NCI-H1417 (cell line): ENCODE results near the gene ULK1.
A peak's percentile ranks its signal among the peaks of the same experiment; 100 is the strongest.

ENCODE experiments used
- DNase-seq, 3 experiments: peaks; one replicate each; lab custom pipeline; 2025; lab: John Stamatoyannopoulos, UW

The ULK1 gene

DNA sequence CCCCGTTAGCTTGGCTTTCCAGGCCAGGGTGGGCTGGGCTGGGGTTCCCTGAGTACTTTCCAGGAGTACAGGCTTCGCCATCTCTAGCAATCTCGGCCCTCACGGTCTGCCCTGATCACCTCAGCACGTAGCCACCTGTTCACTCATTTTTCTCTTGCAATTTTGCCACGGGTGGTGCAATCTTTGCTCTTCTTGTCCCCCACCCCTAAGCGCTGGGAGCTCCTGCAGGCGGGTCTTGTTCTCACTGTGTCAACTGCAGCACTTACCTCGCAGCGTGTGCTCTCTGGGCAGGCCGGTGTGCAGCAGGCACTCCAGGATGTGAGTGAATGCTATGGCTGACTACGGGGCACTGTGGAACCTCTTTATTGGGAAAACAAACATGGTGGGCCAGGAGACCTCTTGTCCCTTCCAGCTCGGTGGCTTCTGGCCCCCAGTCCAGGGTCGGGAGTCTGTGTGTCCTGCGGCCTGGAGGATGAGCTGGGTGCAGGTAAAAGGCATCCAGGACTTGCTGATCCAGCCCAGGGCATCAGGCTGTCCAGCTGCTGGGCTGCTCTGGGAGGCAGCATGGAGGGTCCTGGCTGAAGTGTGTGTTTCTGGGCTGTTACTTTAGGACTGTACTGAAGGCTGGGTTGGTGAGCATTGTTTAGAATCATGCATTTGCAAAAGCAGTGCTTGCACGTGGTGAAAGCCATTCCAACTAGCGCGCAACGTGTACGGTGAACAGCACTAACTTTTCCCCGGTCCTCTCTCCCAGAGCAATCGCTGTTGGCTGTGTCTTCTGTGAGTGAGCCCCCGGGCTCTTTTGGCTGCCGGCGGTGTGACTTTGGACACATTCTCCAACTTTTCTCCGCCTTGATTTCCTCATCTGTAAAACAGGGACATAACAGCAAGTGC lies 1.5 kb upstream of the ULK1 start:
- DNase-seq: no peak

DNA sequence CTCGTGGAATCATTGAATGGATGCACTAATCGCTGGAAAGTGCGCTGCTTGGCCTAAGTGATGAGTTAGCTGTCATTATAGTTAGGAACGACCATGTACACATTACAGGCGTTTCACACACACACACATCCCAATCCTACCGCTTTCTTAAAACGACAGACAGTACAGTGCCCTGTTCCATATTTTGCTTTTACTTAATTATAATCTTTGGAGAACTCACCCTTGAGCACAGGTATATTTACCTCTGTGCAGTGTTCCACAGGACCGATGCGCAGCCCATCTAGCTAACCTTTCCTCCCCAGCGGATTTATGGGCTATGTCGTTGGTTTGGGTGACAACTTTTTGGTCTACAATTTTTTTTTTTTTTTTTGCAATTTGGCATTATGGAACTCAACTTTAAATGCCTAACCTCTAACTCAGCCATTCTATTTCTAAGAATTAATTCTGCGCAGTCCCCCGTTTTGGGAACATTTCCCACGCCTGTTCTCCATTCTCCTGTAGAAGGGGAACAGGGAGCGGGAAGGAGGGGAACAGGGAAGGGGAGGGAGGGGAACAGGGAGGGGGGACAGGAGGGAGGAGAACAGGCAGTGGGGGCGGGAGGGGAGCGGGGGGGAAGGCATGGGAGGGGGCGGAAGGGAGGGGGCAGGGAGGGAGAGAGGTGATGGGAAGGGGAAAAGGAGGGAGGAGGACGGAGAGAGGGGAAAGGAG lies 663 bp upstream of the ULK1 start:
- DNase-seq: no peak

DNA sequence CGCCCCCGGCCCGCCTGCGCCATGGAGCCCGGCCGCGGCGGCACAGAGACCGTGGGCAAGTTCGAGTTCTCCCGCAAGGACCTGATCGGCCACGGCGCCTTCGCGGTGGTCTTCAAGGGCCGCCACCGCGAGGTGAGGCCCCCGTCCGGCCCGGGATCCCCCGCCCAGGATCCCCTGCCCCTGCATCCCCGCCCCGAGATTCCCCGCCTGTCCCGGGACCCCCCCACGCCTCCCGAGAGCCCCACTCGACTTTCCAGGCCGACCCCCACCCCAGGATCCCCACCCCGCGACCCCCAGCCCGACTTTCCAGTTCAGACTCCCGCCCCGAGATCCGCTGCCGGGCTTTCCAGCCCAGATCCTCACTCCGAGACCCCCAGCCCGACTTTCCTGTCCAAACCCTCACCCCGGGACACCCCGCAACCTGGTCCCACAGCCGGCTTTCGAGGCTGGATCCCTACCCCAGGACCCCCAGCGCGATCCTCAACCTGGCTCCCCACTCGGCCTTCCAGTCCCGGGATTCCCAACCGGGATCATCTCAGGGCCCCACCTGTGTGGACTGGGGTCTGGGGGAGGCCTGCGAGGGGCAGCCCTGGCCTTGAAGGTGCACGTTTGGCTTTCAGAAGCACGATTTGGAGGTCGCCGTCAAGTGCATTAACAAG lies 688 bp downstream of the ULK1 start:
- no peak for DNase-seq

DNA sequence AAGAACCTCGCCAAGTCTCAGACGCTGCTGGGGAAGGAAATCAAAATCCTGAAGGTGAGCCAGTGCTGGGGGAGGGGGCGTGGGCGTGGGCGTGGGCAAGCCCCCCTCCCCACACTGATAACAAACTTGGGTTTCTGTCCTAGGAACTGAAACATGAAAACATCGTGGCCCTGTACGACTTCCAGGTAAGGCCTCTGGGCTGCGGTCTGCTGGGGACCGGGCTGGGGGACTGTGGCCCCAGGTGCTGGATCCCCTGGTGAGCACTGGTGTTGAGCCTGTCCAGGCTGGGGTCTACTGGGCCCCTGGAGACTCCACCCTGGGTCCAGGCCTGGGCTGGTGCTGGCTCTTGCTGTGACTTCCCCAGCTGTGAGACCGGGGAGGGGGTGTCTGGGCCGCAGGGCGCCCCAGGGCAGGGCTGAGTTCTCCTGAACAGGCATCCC lies 1.2 kb downstream of the ULK1 start:
- DNase-seq: no peak

DNA sequence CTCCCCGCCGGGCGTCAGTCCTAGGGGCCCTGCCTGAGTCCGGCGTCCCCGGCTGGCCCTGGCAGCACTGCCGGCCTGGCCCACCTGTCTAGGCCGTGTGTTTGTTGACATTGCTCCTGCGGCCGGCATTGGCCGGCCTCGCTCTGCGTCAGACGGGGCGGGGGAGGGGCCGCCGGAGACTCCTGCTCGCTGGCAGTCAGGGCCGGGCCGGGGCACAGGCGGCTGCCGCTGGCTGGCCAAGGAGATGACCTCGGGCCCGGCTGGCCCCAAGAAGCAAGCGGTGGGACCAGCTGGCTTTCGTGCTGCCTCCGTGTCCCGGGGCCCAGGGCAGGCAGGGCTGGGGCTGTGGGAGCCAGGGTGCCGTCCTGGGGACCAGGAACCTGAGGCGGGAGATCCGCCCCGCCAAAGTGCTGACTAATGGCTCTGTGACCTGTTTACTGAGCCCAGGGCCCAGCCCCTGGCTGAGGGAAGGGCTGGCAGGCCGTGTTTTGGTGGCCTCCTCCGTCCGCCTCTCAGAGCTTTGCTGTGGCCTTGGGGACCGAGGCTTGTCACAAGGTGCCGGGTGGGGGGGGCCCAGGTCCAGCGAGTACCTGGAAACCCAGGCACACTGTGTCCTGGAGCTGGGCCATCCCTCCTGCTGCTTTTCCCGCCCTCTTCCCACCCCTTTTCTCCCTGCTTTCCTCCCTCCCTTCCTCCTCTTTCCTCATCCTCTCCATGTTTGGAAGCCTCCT lies 1.8 kb downstream of the ULK1 start:
- DNase-seq: peak; percentile 82 to 88 (median 82)

DNA sequence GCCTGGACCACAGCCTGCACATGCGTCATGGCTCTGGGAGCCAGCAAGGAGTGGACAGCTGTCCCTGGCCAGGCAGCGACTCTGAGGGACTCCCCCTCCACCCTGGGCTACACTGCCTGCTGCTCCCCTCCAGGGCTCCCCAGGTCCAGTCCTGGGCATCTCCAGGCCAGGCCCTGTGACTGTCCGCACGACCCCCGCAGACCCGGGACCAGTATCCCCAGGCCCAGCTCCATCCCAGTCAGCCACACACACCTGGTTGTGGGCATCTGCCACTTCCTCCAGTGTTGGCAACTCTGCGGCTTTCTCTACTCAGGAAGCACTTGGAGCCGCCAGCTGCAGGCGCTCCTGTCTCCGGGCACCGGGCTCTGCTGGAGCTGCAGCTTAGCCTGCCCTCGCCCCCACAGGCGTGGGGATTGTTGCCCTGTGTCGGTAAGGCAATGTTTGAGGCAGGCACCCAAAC lies 2.4 kb downstream of the ULK1 start:
- DNase-seq: no peak

DNA sequence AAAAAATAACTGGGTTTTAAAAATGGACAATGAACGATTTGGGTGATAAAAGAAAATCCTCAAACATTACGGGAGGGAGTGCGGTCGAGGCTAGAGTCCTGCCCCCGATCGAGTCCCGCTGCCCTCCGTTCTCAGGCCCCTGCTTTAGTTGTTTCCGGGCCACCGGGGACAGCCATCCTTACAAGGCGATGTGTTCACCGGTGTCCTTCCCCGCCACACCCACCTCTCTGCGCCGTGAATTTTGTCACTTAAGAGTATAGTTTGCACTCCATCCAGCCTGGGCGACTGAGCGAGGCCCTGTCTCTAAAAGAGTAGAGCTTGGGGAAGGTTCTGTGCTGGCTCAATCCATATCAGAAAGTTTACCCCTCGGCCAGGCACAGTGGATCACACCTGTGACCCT lies 2.9 kb downstream of the ULK1 start:
- no peak for DNase-seq

DNA sequence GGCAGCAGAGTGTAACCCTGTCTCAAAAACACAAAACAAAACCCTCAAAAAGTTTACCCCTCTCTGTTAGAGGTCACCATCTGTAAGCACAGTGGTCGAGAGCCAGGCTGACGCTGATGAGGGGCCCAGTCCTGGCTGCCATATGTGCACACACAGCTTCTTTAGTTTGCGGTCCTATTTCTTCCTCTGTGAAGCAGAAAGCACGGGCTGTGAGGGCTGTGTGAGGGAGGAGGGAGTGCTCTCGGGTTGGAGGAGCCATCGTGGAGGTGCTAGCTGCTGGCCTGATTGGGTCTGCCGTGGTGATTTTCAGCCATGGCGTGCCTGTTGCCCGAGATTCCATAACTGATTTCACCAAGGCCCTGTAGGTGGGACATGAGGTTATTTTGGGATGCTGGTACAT lies 3.5 kb downstream of the ULK1 start:
- no peak for DNase-seq

DNA sequence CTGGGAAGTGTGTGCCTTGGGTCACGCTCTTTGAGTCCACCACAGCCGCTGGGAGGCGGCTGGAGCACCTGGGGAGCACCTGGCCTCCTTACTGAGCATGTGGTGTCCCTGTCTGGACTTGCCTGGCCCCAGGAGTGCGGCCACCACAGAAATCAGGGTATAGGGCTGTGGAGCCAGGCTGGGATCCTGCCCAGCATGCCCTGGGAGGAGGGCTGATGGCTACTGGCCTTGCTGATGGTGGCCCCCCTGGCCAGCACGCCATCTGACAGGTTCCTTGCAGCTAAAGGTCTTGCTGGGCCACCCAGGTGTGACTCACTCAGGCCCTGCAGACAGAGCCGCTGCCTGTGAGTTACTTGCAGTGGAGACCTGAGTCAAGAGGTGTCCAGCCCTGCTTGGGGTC lies 6.0 kb downstream of the ULK1 start:
- peak in 1 of 3 experiments; percentile 24 for DNase-seq

DNA sequence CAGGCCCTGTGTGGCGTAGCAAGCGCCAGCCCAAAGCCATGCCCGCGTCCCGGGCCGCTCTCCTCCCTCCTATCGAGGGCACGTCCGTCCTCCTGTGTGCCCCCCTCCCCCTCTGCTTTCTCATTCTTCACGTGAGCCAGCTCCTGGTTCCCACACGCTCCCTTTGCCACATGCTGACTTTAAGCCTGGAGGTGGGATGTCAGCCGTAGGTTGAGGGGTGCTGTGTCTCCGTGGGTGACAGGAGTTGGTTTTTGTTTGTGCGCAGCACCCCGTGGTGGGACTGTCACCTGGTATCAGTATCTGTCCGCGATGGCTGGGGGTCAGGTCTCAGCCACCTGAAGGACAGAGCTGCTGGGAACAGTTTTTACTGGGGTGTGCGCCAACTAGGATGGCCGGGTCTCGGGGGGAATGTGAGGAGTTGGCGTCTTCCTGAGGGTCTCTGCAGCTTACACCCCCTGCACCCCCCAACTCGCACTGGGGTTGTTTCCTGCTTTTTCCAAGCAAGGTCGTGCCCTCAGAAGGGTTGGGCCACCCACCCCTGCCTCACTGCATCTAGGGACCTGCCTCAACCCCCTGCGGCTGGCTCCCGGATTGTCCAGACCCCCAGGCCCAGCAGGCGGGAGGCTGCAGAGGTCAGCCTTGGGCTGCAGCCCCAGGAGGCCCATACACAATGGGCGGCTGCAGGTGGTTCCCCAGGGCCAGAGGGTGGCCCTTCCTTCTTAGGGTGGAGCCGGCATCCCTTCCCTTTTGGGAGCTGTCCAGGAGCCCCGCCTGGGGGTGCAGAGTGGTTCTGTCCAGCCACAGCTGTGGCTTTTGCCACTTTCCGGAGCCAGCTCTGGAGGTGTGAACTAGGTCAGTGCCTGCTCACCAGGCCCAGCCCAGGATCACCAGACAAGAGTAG lies 7.3 kb downstream of the ULK1 start:
- no peak for DNase-seq

DNA sequence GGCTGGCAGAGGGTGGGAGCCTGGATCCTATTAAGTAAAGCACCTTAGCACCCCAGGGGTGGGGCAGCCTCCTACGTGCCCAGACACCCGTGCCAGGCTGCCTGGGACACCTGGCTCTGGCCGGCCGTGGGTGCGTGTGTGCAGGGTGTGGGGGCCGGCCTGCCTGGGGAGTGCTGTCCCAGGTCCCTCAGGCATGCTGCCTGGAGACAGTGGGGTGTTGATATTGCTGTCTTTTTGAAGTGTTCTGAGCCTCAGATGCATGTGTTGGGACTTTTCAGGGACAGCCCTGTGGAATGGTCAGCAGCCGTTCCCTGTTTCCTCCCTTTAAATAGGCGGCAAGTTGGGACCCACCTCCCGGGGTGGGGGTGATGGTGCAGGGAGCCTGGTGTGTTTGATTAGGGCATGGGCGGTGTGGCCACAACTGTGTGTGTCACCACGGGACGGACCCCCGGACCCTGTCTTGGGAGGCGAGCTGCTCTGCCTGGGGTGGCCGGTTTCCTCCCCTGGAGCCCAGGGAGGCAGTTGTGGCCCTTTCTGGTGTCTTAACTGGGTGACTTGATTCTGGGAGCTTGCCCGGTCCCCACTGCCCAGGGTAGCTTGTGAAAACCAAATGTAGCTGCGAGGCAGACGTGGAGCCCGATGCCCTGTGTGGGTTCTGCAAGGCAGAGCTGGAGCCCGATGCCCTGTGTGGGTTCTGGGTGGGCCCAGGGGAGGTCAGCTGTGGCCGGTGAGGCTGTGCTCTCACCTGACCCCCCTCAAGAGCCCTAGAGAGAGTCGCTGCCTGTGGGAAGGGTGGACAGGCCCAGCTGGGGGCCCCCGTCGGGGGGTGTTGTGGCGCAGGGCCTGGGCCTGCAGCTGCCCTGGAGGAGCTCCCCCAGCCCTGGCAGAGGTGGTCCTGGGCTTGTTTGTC lies 8.2 kb downstream of the ULK1 start:
- no peak for DNase-seq

DNA sequence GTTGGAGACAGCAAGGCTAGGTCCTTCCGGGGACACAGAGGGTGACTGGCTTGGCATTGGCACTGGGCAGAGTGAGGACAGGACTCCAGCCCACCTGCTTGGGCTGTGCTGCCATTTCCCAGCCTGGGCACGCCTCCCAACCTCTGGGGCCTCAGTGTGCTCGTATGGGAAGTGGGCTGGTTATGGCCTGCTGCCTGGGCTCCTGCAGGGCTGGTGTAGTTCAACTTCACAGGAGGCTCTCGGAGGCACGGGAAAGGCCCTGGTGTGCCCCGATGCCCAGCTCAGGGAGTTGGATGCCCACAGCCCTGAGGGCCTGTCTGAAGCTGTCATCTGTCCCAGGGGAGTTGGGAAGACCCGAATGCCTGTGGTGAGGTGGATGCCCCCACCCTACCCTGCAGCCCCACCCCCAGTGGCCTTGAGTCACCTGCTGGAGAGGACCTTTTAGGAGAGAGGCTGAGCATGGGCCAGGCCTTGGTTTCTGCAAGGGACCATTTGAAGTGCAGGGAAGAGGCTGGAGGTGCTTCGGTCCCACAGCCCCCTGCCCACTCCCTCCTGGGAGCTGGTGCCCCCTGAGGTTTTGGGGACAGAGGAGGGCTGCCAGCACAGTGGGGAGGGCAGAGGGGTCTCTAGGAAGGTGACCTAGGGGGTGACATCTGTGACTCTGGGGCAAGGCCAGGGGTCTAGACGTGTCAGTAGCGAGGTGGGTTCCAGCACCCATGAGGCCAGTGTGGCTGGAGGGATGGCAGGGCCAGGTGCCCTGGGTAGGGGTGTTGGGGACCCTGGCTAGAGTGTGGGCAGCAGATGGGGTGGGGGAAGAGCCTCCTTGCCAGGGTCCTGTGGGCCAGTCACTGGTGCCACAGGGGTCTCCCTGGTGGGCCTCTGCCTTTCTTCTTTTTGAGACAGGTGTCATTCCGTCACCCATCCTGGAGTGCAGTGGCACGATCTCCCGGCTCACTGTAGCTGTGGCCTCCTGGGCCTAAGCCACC lies 9.1 kb downstream of the ULK1 start:
- DNase-seq: no peak

DNA sequence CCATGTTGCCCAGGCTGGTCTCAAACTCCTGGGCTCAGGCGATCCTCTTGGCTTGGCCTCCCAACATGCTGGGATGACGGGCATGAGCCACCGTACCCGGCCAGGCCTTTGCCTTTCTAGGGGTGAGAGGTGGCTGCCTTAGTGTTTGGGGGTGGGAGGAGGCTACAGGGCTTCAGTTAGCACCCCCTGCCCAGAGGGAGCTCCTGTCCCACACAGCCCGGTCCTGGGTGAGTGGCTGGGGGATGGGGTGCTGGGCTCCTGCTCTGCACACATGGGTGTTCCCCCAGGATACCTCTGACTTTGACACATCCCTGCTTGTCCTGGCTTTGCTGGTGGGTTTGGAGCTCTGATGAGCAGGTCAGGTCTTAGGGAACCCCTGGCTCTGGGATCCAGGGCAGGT lies 9.9 kb downstream of the ULK1 start:
- no peak for DNase-seq

DNA sequence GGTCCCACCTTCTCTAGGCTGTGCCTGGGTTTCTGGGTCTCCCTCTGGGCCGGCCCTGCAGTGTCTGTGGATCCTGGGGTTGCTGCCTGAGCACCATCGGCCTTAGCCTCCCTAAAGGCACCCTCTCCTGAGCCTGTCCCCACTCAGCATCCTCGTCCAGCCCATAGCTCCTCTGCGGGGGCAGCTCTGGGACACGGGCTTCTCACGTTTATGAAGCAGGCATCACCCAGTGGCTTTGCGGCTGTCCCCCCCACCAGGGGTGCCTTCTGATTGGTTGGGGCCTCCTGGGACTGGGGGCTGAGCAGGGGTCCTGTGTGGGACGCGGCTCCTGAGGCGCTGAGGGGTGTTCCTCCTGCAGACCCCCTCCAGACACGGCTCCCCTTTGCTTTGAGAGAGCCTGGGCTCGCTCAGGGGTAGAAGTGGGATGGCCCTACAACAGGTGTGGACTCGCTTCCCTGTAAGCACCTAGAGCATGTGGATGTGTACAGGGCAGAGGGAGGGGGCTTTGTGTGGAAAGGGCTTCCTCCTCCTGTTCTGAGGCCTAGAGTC lies 10.7 kb downstream of the ULK1 start:
- no peak for DNase-seq

DNA sequence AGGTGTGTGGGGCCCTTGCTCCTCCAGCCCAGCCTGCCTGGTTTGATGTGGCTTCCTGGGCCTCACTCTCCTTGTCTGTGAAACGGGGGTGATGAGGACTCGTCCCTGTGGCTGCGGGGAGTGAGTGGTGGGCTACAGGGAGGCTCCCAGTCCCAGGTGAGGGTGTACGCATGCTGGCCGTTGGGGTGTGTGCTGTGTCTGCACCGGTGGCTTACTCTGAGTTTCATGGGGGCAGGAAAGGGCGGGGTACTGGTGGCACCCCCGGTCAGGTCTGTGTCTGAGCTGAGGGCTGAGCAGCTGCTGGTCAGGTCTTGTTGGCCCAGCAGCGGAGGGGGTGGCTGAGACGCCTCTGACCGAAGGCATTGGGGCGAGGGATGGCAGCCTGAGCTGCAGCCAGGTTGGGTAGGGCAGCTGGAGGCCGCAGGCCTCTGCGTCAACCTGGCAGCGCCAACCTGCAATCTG lies 11.2 kb downstream of the ULK1 start:
- DNase-seq: no peak

DNA sequence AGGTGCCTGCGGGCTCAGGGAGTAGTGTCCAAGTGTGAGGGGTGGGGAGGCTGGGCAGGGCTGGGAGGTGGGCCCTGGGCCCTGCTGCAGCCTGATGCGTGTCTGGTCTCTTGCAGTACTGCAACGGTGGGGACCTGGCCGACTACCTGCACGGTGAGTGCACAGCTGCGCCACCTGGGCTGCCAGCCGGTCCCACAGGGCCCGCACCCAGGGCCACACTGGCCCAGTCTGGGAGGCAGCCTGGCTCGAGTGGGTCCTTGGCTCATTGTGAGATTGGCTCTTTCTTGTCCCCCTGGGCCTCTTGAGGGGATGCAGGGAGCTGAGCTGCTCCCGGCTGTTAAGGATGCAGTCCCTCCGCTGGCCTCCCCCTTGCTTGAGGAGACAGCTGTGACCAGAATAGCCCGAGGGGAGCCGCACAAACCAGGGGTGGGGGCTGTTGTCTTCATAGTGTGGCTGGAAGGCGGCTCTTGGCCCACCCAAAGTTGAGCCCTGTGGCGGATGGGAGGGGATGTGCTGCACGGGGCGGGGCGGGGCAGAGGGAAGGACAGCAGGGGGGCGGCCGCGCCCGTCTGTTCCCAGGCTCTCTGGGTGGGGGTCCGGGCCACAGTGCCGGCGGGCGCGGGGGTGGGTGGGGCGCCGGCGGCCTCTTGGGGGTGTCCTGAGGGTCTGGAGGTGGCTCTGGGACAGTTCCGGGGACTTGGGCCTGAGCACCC lies 13.1 kb downstream of the ULK1 start:
- DNase-seq: no peak
